PC-9 (cell line): Measurements from ENCODE around the gene CAMK2N1. TPM values are rescaled to one million over a fixed set of nuclear protein-coding genes. Genes with fewer than 3 reads are reported as not detected.

ENCODE experiments used
- BruUV-seq: library from RNA; stranded (reverse); fragments of 400-500 nt; replicated peaks from 2 replicates; lab custom pipeline; 2021; lab: Mats Ljungman, UMichigan
- CTCF ChIA-PET: fragments of 300-600 bp; sonication (Branson Sonifier 250); formaldehyde crosslinking; loops from one replicate; lab custom pipeline; 2022; ENCODE audit warnings: antibody characterized with exemption; lab: Charles Lee
- POLR2A ChIA-PET: fragments of 300-600 bp; sonication (Branson Sonifier 250); formaldehyde crosslinking; loops from one replicate; lab custom pipeline; 2022; ENCODE audit warnings: antibody characterized with exemption; ENCODE audit not compliant: unreplicated experiment; lab: Charles Lee
- DNase-seq, 2 experiments: peaks; one replicate each; pipeline versions ENCODE4 v3.0.0 to v3.0.0-alpha.2; 2015 to 2022; ENCODE audit warnings: mixed read lengths in 1 of 2
- H2AFZ ChIP-seq: fragments of 200-600 bp; sonication (generic); 2 replicates; pipeline ENCODE4 v1.8.1; 2017; ENCODE audit warnings: antibody characterized with exemption
- H3F3A ChIP-seq: fragments of 200-600 bp; sonication (generic); 2 replicates; pipeline ENCODE4 v1.8.1; 2017; ENCODE audit warnings: antibody characterized with exemption, mild to moderate bottlenecking, low read depth; ENCODE audit not compliant: insufficient read depth
- H3K27ac ChIP-seq: fragments of 200-600 bp; sonication (generic); 2 replicates; pipeline ENCODE4 v1.6.1; 2016; ENCODE audit warnings: mixed run types
- H3K27me3 ChIP-seq: fragments of 200-600 bp; sonication (generic); 2 replicates; pipeline ENCODE4 v1.6.1; 2016; ENCODE audit warnings: low read depth, mixed run types; ENCODE audit not compliant: insufficient read depth
- H3K36me3 ChIP-seq: fragments of 200-600 bp; sonication (generic); 2 replicates; pipeline ENCODE4 v1.6.1; 2016; ENCODE audit warnings: low read depth, mixed run types
- H3K4me1 ChIP-seq: fragments of 200-600 bp; sonication (generic); replicated peaks from 2 replicates; pipeline ENCODE4 v1.6.1; 2016; ENCODE audit warnings: mixed run types; ENCODE audit not compliant: insufficient read depth
- H3K4me2 ChIP-seq: fragments of 200-600 bp; sonication (generic); 2 replicates; pipeline ENCODE4 v1.6.1; 2017; ENCODE audit warnings: mixed run types
- H3K4me3 ChIP-seq: fragments of 200-600 bp; sonication (generic); 2 replicates; pipeline ENCODE4 v1.6.1; 2016; ENCODE audit warnings: mixed run types
- H3K79me2 ChIP-seq: fragments of 200-600 bp; sonication (generic); 2 replicates; pipeline ENCODE4 v1.6.1; 2017; ENCODE audit warnings: low read depth, mixed run types
- H3K9me2 ChIP-seq: fragments of 200-600 bp; sonication (generic); 2 replicates; pipeline ENCODE4 v1.8.1; 2017; ENCODE audit warnings: mild to moderate bottlenecking; ENCODE audit not compliant: insufficient read depth
- H3K9me3 ChIP-seq: fragments of 200-600 bp; sonication (generic); 2 replicates; pipeline ENCODE4 v1.8.1; 2016; ENCODE audit warnings: low read depth; ENCODE audit not compliant: insufficient read depth
- H4K20me1 ChIP-seq: fragments of 200-600 bp; sonication (generic); 2 replicates; pipeline ENCODE4 v1.8.1; 2017; ENCODE audit not compliant: insufficient read depth
- EZH2 ChIP-seq: fragments of 200-600 bp; sonication (generic); IDR thresholded peaks from 2 replicates; pipeline ENCODE4 v1.8.0; 2017; ENCODE audit warnings: antibody characterized with exemption, low read depth
- intact Hi-C: fragments of 100-400 bp; cut with micrococcal nuclease; formaldehyde crosslinking; loops from one replicate; pipeline ENCODE4 v1.10.0; 2022; ENCODE audit not compliant: unreplicated experiment
- total RNA-seq: library from RNA; stranded (reverse); gene quantifications from 2 replicates; pipeline ENCODE4 v1.2.3, GENCODE V29; 2021
- TF ChIP-seq, protein P1 (sequence below): fragments of 200-600 bp; sonication (generic); conservative IDR thresholded peaks from 2 replicates; pipeline ENCODE4 v1.6.1; 2017; ENCODE audit warnings: mixed run types, antibody characterized with exemption, mild to moderate bottlenecking, moderate library complexity

CAMK2N1 gene
- total RNA-seq, 1 experiment from 2014 or later, result 34.9 TPM

DNA sequence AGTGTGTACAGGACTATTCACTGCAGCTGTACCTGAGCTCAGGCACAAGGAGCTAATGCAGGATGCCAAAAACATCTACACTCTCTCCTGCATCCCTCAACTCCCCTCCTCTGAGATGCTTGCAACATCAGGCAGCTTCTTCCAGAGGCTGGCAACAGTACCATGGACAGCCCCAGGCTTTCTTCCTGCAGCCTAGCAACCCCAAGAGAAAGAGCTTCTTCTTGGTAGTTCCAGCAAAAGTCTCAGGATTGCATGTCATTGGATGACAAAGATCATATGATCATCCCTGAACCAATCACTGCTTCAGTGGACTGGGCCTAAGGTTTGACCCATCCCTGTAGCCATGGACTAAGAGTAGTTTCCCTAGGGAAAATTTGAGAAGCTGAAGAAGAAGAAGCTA is 46.7 kb downstream of the CAMK2N1 start:
- H3K27ac ChIP-seq, result no peak overlapping the region
- no peak overlapping the region for H3K4me2 ChIP-seq
- no peak overlapping the region for H3K4me3 ChIP-seq
- no peaks in the 10 kb centered on the region for H3K9me2 ChIP-seq
- H3K79me2 ChIP-seq, result no peaks in the 10 kb centered on the region
- no TSS peak for BruUV-seq
- no peaks in the 10 kb centered on the region for H4K20me1 ChIP-seq
- ChIA-PET CTCF (no interaction called here), POLR2A (interaction anchor here (0.5 to 0.7 kb wide), 3 partner anchors 57 to 188 kb away, joined by 3 to 5 read pairs (median 3); no protein-coding TSS in a partner anchor)
- H3K9me3 ChIP-seq, result no peaks in the 10 kb centered on the region
- no peaks in the 10 kb centered on the region for H3K27me3 ChIP-seq
- intact Hi-C loops, result no loop called here
- no peaks in the 10 kb centered on the region; the same call in 1 of the 2 replicates for H3K4me1 ChIP-seq
- no peak for DNase-seq
- TF ChIP-seq, protein P1, sequence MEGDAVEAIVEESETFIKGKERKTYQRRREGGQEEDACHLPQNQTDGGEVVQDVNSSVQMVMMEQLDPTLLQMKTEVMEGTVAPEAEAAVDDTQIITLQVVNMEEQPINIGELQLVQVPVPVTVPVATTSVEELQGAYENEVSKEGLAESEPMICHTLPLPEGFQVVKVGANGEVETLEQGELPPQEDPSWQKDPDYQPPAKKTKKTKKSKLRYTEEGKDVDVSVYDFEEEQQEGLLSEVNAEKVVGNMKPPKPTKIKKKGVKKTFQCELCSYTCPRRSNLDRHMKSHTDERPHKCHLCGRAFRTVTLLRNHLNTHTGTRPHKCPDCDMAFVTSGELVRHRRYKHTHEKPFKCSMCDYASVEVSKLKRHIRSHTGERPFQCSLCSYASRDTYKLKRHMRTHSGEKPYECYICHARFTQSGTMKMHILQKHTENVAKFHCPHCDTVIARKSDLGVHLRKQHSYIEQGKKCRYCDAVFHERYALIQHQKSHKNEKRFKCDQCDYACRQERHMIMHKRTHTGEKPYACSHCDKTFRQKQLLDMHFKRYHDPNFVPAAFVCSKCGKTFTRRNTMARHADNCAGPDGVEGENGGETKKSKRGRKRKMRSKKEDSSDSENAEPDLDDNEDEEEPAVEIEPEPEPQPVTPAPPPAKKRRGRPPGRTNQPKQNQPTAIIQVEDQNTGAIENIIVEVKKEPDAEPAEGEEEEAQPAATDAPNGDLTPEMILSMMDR, result no peak
- no peak for TF ChIP-seq EZH2
- no peak overlapping the region for H2AFZ ChIP-seq
- H3F3A ChIP-seq, result no peaks in the 10 kb centered on the region
- H3K36me3 ChIP-seq, result no peaks in the 10 kb centered on the region

- H3K27me3 ChIP-seq, result no peaks in the 10 kb centered on the region
- intact Hi-C loops, result no loop called here
- no peaks in the 10 kb centered on the region for H3K36me3 ChIP-seq
- H3K4me1 ChIP-seq, result no peaks in the 10 kb centered on the region; the same call in 1 of the 2 replicates
- H4K20me1 ChIP-seq, result no peaks in the 10 kb centered on the region
- BruUV-seq, result no TSS peak
- no peak overlapping the region for H3K27ac ChIP-seq
- DNase-seq, result no peak
- H3K79me2 ChIP-seq, result no peaks in the 10 kb centered on the region
- H2AFZ ChIP-seq, result no peak overlapping the region
- no peak overlapping the region for H3K4me3 ChIP-seq
- TF ChIP-seq, protein P1, result no peak
- no peak for TF ChIP-seq EZH2
- H3K9me2 ChIP-seq, result no peaks in the 10 kb centered on the region
- H3F3A ChIP-seq, result no peaks in the 10 kb centered on the region
- H3K4me2 ChIP-seq, result 0 out of 2 replicates have a peak overlapping the region, but pooled peaks have one; percentile 6
- H3K9me3 ChIP-seq, result no peaks in the 10 kb centered on the region
- ChIA-PET CTCF (no interaction called here), POLR2A (no interaction called here)
Observed at GRCh38 chr1:20437640-20438039, 48.4 kb downstream of the CAMK2N1 start.

DNA sequence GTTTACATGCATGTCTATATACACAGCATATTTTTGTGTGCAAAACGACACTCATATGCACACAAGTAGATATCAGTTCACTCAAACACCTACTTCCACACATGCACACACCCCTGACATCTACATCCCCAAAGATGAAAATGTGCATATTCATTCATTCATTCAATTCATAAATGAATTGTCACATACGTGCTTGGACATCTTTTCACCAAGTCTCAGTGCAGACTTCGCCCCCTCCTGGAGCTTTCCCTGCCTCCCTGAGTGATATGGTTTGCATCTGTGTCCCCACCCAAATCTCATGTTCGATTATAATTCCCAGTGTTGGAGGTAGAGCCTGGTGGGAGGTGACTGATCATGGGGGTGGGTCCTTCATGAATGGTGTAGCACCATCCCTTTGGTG is 53.1 kb downstream of the CAMK2N1 start:
- no peaks in the 10 kb centered on the region; the same call in 1 of the 2 replicates for H3K4me1 ChIP-seq
- H3K9me2 ChIP-seq, result no peaks in the 10 kb centered on the region
- H3K27me3 ChIP-seq, result no peaks in the 10 kb centered on the region
- no peaks in the 10 kb centered on the region for H4K20me1 ChIP-seq
- H3K4me2 ChIP-seq, result no peak overlapping the region
- ChIA-PET POLR2A (no interaction called here), CTCF (no interaction called here)
- intact Hi-C loops, result no loop called here
- no peaks in the 10 kb centered on the region for H3K36me3 ChIP-seq
- H3F3A ChIP-seq, result no peaks in the 10 kb centered on the region
- BruUV-seq, result no TSS peak
- H3K4me3 ChIP-seq, result no peak overlapping the region
- H3K9me3 ChIP-seq, result no peaks in the 10 kb centered on the region
- TF ChIP-seq, protein P1, result no peak
- no peak for TF ChIP-seq EZH2
- H3K79me2 ChIP-seq, result no peaks in the 10 kb centered on the region
- DNase-seq, result no peak
- H2AFZ ChIP-seq, result no peak overlapping the region
- H3K27ac ChIP-seq, result no peak overlapping the region

Other genes starting within 250 kb of the CAMK2N1 start
- not detected in 2 replicates for gene VWA5B1, start 195.3 kb downstream of the CAMK2N1 start, total RNA-seq
- 21.9 and 22.8 TPM in 2 replicates for gene MUL1, start 21.9 kb upstream of the CAMK2N1 start, total RNA-seq
- not detected in 2 replicates for gene FAM43B, start 66.4 kb upstream of the CAMK2N1 start, total RNA-seq
- 41.9 and 56.6 TPM in 2 replicates for gene CDA, start 102.9 kb upstream of the CAMK2N1 start, total RNA-seq
- 46.5 and 48.6 TPM in 2 replicates for gene PINK1, start 147.2 kb upstream of the CAMK2N1 start, total RNA-seq
- 210 and 251 TPM in 2 replicates for gene DDOST, start 175.2 kb upstream of the CAMK2N1 start, total RNA-seq
- 1.2 and 1.7 TPM in 2 replicates for gene KIF17, start 231.8 kb upstream of the CAMK2N1 start, total RNA-seq
- 1.1 and 1.5 TPM in 2 replicates for gene SH2D5, start 246.5 kb upstream of the CAMK2N1 start, total RNA-seq